ENCODE data around the gene KRT35. TPM values are rescaled to one million over a fixed set of nuclear protein-coding genes. Genes with fewer than 3 reads are reported as not detected.

The KRT35 gene
- total RNA-seq, 4 donors from 2014 or later, result not detected

DNA sequence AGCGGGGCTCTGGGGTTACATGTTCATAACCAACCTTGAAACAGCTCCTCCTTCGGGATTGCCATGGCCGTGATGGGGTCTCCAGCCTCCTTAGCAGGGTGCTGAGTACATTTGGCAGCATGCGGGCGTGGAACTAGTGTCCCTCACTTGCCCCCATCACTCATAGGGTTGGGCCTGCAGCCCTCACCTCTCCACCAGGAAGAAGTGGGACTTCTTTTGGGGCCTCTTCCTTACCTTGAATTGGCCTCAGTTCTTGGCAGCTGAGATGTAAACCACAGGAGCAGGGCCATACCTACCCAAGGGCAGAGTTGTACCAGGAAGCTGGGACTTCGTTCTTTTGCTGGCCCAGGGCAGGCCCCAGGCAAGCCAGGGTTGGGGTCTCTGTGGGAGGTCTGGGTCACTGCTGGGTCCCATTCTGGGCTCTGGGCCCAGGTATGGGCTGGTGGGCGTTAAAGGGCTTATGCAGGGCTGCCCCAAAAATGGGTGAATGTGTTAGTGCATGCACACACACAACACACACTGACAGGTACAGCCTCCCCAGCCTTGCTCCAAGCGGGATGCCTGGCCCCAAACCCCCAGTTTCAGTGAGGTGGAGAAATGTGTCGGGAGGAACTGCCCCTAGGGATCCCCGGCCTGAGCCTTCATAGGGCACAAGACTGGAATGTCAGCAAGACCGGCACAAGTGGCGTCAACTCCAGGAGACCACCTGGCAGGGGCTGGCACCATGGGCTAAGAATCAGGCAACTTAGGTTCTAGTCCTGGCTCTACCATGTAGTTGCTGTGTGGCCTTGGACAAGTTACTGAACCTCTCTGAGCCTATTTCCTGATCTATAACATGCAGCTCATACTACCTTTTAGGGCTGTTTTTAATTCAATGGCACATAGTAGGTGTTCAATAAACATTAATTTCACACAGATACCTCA is 41.6 kb upstream of the KRT35 start:
- 82 to 85% methylated on average over 11 to 12 of the region's 12 CpGs for WGBS, 2 donors
- Histone ChIP-seq H3K4me3 (replicated peaks in 1 of 3) (no peak overlapping the region), H3K9me3 (no peaks in the 10 kb centered on the region), H3K4me1 (peaks cover 2 to 6% of the 10 kb centered on the region in 2 donors), H3K36me3 (no peaks in the 10 kb centered on the region), H3K27me3 (peaks cover 5% of the 10 kb centered on the region), H3K27ac (no peak overlapping the region)
- intact Hi-C loops (cut with DNase I), result no loop called here
- no peak for TF ChIP-seq POLR2A (IDR thresholded peaks at IDR 0.05)
- TF ChIP-seq, protein P1, sequence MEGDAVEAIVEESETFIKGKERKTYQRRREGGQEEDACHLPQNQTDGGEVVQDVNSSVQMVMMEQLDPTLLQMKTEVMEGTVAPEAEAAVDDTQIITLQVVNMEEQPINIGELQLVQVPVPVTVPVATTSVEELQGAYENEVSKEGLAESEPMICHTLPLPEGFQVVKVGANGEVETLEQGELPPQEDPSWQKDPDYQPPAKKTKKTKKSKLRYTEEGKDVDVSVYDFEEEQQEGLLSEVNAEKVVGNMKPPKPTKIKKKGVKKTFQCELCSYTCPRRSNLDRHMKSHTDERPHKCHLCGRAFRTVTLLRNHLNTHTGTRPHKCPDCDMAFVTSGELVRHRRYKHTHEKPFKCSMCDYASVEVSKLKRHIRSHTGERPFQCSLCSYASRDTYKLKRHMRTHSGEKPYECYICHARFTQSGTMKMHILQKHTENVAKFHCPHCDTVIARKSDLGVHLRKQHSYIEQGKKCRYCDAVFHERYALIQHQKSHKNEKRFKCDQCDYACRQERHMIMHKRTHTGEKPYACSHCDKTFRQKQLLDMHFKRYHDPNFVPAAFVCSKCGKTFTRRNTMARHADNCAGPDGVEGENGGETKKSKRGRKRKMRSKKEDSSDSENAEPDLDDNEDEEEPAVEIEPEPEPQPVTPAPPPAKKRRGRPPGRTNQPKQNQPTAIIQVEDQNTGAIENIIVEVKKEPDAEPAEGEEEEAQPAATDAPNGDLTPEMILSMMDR (IDR thresholded peaks at IDR 0.05), result no peak
- no peak for DNase-seq

DNA sequence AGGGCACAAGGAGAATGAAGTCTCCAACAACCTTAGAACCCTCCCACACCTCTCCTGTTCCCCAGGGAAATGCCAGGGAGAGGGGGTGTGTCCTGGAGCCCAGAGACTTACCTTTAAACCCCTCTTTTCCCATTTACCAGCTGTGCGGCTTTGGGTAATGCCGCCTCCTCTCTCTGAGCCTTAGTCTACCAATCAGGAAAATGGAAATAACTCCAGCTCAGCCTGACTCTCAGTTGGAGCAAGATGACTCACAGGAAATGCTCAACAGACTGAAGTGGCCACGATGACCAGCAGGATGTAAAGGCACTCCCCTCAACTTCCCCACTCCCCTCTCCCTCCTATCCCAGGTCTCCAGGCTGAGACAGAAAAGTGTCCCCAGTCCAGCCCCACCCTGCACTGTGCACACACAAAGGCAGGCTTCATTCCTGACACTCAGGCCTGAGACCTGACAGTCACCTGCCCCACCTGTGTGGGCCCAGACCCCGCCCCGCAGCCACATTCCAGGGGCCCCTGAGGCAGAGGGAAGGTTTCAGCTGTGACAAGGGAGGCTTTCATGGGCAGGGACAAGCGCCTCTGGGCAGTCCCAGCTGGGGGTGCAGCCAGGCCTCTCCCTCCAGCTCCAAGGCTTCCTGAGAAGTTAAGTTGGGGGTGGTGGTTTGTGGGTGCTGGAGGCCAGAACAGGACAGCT is 40.8 kb upstream of the KRT35 start:
- H3K27me3 ChIP-seq, result no peaks in the 10 kb centered on the region
- intact Hi-C loops (cut with DNase I), result no loop called here
- H3K36me3 ChIP-seq, result no peaks in the 10 kb centered on the region
- DNase-seq, result peak; percentile 14 to 18
- H3K27ac ChIP-seq, result no peak overlapping the region
- H3K9me3 ChIP-seq, result no peaks in the 10 kb centered on the region
- no peak overlapping the region for H3K4me3 ChIP-seq (replicated peaks in 1 of 3)
- WGBS, 2 donors, result 58 to 63% methylated on average over 6 of the region's 6 CpGs
- TF ChIP-seq POLR2A (IDR thresholded peaks at IDR 0.05), result no peak
- TF ChIP-seq, protein P1 (IDR thresholded peaks at IDR 0.05), result no peak
- no peaks in the 10 kb centered on the region for H3K4me1 ChIP-seq

DNA sequence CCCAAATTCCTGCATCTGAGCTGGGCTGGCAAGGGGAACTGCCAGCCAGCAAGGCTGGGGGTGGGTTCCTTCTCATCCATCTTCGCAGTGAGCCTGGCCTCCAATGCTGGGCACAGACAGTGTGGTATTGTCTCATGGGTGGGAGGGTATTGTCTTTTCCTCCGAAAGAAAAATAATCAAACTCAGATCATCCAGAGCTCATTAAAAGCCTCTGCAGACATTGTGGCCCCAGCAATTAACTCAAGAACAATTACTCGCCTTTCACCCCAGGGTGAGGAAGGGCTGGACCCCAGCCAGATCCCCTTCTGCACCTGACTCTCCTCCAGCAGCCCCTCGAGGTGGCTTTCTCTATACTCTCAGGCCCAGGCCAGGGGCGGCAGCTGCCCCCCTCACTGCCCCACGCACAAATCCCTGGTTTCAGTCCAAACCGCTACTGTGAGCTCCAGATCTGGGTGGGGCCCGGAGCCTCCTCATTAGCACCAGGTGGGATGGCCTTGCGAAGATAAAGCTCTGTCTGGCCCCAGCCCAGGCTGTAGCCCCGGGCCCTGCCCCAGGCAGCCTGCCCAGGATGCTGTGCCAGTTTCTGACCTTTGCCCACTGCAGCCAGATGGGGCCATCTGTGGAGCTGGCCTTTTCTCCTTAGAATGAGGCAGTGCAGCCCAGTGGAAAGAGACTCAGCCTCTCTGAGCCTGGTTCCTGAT is 40.0 kb upstream of the KRT35 start:
- no peak for DNase-seq
- no peaks in the 10 kb centered on the region for H3K9me3 ChIP-seq
- H3K27me3 ChIP-seq, result no peaks in the 10 kb centered on the region
- H3K36me3 ChIP-seq, result no peaks in the 10 kb centered on the region
- intact Hi-C loops (cut with DNase I), result no loop called here
- no peak overlapping the region for H3K4me3 ChIP-seq (replicated peaks in 1 of 3)
- no peaks in the 10 kb centered on the region for H3K4me1 ChIP-seq
- no peak overlapping the region for H3K27ac ChIP-seq
- TF ChIP-seq, protein P1 (IDR thresholded peaks at IDR 0.05), result no peak
- no peak for TF ChIP-seq POLR2A (IDR thresholded peaks at IDR 0.05)
- WGBS, 2 donors, result 59 to 63% methylated on average over 7 to 10 of the region's 10 CpGs

DNA sequence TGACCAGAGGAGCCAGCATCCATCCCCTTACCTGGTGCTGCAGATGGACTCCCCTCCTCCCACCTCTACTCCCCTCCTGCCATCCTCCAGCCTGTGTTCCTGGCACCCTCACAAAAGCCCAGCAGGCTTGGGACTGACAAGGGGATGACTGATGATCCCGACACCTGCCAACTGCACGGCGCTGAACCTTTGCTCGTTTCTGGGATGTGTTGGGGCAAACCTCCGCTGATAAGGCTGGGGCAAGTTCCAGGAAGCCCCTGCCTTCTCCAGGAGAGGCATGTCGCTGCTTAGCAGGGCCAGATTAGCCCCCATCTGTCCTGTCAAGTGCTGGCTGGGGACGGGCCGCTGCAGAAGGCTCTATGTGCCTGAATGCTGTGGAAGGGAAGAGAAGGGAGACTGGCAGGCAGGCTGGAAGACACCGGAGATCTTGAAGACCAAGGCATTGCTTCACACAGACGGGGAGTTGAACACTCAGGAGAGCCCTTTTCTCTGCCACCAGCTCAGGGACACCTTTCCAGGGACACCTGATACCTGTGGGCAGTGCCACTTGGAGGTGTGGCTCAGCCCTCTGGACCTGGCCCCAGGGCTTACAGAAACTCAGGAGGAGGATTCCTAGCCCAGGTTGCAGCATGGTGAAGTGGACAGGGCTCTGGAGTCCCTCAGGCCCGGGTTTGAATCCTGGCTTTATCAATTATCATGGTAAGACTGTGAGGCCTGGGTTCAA is 38.7 kb upstream of the KRT35 start:
- Histone ChIP-seq H3K9me3 (no peaks in the 10 kb centered on the region), H3K27me3 (no peaks in the 10 kb centered on the region), H3K4me1 (no peaks in the 10 kb centered on the region), H3K36me3 (no peaks in the 10 kb centered on the region), H3K27ac (no peak overlapping the region), H3K4me3 (replicated peaks in 1 of 3) (no peak overlapping the region)
- intact Hi-C loops (cut with DNase I), result no loop called here
- TF ChIP-seq POLR2A (IDR thresholded peaks at IDR 0.05), result no peak
- TF ChIP-seq, protein P1 (IDR thresholded peaks at IDR 0.05), result no peak
- 64 to 69% methylated on average over 6 to 9 of the region's 11 CpGs for WGBS, 2 donors
- DNase-seq, result no peak
